GM18507 (cell line): ENCODE measurements around the gene PRSS33.

ENCODE experiments used
- DNase-seq: peaks from one replicate; pipeline ENCODE4 v3.0.0; 2011; ENCODE audit warnings: low read depth; ENCODE audit not compliant: insufficient read length; ENCODE audit errors: extremely low spot score
- FAIRE-seq: peaks from 2 replicates; lab custom pipeline; 2011; peaks lifted over from hg19 to GRCh38; lab: Jason Lieb, UNC

Gene PRSS33

DNA sequence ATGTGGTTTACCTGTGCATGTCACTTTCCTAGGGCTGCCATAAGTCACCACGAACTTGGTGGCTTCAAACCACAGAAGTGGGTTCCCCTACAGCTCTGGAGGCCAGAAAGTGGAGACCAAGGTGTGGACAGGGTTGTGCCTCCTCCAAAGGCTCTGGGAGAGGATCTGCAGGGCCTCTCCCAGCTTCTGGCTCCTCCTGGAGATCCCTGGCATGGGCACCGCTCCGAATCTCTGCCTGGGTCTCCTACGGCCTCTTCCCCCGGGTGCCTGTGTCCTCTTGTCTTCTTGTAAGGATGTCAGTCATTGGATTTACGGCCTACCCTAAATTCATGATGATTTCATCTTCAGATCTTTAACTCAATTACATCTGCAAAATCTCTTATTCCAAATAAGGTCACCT is 37.4 kb downstream of the PRSS33 start:
- DNase-seq (no peak), FAIRE-seq (no peak)

DNA sequence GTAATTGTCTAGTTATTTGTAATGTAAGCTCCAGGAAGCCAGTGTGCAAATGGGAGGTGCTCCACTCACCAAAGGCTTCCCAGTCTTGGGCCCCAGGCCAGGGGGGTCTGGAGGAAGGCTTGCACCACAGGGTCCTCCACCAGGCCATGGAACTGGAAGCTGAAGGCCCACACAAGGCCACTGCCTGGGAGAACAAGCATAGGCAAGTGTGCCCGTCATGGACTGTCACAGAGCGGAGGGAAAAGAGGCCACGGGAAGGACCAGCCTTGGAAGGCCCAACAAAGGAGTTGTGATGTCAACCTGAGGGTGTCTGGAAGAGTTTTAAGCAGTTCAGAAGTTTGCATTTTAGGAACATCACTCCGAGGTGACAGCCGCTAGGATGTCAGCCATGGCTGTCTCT is 37.9 kb downstream of the PRSS33 start:
- FAIRE-seq (no peak), DNase-seq (no peak)

DNA sequence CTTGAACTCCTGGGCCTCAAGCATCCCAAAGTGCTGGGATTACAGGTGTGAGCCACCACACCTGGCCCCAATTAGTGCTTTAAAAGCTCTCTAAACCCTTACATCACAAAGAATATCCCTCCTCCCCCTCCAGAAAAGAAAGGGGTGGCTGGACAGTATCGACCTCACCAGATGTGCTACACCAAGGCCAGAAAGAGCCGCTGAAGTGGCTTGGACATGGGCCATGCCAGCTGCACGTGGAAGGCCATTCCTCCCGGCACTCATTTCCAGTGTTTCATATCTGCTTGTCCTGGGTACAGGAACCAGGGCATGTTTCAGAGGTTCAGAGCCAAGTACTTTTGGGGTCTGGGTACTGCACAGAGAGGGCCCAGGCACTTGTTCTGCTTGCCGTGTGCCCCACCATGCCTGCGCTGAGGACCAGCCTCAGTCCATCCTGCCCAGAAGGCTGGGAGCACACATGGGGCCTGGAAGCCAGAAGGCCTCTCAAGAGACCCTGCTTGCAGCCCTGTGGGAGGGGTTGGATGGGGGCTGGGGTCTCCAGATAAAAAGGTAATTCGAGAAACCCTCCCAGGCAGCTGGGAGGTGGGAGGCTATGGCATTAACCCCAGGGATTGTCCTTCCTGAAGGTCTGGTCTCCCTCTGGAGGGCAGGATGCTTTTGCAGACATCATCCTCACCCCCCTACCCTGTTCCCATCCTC is 38.5 kb downstream of the PRSS33 start:
- DNase-seq = no peak
- no peak for FAIRE-seq

- FAIRE-seq (no peak), DNase-seq (no peak)
Observed at GRCh38 chr16:2745961-2746360, 41.4 kb downstream of the PRSS33 start.

GRCh38 chr16:2745116-2745890 is 42.1 kb downstream of the PRSS33 start:
- FAIRE-seq (no peak), DNase-seq (no peak)

DNA sequence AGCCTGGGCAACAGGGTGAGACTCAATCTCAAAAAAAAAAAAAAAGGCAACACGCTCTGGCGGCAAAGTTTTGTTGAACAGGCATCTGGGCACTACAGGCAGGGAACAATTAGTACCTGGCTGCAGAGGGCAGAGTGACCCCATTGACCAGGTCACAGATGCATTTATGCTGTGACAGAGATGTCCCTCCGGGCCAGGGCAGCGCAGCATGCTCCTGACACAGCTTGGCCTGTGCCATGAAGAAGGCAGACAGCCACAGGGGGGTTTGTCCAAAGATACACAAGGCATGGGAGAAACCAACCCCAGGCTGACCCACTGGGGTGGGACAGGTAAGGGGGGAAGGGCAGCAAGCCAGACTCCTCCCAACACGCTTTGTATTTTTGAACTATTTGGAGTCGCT is 42.6 kb downstream of the PRSS33 start:
- DNase-seq (no peak), FAIRE-seq (no peak)

GRCh38 chr16:2743007-2743810 is 44.2 kb downstream of the PRSS33 start:
- DNase-seq (no peak), FAIRE-seq (no peak)

- FAIRE-seq (no peak), DNase-seq (no peak)
Observed at GRCh38 chr16:2742323-2743006, 44.9 kb downstream of the PRSS33 start.

DNA sequence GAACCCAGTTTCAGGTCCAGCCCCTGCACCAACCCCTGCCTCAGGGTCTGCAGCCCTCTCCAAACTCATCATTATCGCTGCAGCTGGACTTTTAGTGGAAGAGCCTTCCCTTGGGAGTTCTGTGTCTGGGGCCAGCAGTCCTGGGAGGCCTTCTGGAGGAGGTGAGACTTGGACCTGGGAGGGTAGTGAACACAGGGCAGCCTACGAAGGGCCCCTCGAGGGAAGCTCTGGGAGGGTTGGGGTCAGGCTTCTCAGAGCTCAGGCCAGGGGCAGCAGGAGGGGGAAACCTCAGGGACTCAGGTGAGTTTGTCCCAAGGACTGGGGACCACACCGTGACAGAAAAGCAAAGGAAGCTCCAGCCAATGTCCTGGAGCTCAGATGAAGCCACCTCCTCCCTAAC is 46.2 kb downstream of the PRSS33 start:
- no peak for DNase-seq
- no peak for FAIRE-seq

DNA sequence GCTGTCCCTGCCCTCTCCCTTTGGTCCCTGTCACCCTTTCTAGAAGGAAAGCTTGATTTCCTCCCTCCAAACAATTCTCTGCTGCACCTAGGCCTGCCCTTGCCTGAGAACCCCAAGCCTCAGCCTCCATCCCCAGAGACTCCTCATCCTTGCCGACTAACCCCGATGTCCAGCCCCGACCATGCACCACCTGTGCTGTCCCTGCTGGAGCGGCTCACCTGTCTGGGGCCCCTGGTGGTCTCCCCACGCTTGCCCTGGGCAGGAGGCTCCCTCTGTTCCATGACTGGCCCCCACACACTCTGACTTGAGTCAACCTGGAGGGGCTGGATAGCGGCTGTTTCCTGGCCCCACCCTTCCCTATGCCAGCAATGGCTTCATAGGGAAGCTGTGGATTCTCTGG is 46.9 kb downstream of the PRSS33 start:
- no peak for FAIRE-seq
- no peak for DNase-seq

GRCh38 chr16:2739625-2740430 is 47.5 kb downstream of the PRSS33 start:
- FAIRE-seq (no peak), DNase-seq (no peak)

DNA sequence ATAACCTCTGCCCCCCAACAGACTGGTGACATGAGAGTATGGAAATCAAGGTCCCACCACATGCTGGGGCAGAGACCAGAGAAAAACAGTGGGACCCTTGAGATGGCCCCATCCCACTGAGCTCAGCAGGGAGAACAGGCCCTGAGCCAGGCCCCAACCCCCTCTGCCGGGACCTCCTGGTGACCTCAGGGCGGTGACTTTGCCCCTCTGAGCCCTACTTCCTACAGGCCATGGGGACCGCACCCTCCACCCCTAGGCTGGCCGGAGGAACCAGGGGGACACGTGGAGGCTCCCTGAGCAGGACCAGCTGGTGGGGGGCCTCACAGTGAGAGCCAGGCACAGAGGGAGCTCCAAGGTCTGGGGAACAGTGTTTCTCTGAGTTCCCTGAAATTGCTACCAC is 48.7 kb downstream of the PRSS33 start:
- DNase-seq = no peak
- FAIRE-seq = no peak

DNA sequence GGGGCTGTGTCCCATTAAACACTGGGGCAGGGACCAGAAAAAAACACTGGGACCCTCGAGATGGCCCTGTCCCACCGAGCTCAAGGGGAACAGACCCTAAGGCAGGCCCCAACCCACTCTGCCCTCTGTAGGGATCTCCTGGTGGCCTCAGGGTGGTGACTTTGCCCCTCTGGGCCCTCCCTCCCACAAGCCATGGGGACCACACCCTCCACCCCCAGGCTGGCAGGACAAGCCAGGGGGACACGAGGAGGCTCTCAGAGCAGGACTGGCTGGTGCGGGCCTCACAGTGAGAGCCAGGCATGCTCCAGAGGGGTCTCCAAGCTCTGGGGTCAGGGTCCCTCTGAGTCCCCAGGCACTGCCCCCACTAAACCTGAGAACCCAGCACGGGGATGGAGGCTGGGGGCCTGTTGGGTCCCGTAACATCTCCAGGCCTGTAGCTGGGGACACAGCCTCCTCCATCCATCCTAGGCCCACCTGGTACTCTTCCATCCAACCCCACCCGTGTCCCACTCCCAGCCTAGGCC is 49.4 kb downstream of the PRSS33 start:
- no peak for FAIRE-seq

GRCh38 chr16:2737238-2737605 is 50.1 kb downstream of the PRSS33 start:
- DNase-seq (no peak), FAIRE-seq (no peak)

More for the DNA sequence above, 49.4 kb downstream of the PRSS33 start:
- DNase-seq = no peak

DNA sequence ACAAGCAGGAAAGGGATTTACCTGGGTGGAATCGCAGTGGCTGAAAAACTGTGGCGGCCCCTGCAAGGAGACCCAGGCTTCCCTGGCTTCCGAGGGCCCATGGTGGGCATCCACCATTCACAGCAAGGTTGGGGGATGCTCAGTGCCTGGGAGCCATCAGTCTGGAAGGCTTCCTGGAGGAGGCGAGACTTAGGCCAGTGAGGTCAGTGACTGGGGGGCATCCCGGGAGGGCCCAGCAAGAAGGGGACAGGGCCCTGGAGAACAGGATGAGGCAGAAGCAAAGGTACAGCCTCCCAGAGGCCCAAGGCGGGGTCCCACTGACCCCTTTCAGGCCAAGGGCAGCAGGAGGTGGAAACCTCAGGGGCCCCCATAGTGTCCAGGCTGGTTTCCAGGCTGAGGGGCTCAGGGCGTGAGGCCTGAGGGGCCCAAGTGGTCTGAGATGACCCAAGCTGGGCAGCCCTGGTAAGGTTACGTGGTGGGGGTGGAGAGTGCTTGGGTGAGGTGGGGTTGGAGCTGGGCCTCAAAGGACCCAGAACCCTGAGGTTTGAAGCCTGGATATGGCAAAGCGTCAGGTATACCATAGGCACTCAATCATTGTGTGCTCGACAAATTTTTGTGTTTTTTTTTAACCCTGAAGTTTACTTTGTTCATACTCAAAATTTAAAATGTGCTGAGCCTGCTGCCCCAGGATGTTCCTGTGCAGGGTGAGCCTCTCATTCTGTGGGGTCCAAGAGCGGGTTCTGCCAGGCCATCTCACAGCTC is 50.7 kb downstream of the PRSS33 start:
- DNase-seq (no peak), FAIRE-seq (no peak)

- no peak for FAIRE-seq
- DNase-seq = no peak
Observed at GRCh38 chr16:2734844-2735515, 52.4 kb downstream of the PRSS33 start.
